Measurements from ENCODE around the gene SH2D1A.

GRCh38 chrX:124401696-124402095 is 55.3 kb downstream of the SH2D1A start:
- TF ChIP-seq CTCF (IDR thresholded peaks at IDR 0.05) (no peak), POLR2A (IDR thresholded peaks at IDR 0.05; ENCODE audit: low read depth) (no peak)

Measured in esophagus muscularis mucosa (tissue), 3 donors.